Measurements from ENCODE around the gene MRPL17.

MRPL17 gene

DNA sequence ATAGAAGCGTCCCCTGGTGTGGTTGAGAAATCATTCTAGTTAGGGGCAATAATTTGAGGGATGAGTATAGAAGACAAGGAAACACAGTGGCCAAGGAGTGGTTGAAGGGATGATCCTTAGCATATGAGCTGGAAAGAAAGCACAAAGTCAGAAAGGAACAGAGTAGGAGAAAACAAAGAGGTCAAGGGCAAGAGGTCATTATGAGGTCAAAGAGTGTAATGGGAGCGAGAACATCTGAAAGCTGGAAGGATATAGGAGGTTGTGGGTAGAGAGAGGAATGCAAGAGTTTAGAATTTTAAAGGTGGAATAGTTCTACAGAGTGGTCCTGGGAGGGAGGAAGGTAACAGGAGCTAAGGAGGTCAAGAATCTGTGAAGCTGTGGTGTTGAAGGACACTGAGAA lies 29.5 kb downstream of the MRPL17 start:
- DNase-seq = no peak

DNA sequence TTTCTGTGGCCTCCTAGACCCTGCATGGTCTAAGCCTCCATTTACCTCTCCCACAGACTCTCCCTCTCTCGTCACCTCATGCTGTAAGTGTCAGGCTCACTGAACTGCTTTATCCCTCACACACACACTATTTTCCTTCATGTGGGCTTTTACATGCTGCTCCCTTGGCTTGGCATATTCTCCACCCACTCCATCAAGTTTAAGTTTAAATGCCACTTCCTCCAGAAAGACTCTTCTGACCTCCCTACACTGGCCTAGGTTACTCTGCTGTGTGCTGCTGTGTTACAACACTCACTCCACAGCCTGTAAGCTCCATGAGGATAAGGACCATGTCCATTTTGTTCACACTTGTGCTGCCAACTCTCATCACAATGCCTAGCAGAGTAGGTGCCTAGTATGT lies 30.0 kb downstream of the MRPL17 start:
- DNase-seq = no peak

DNA sequence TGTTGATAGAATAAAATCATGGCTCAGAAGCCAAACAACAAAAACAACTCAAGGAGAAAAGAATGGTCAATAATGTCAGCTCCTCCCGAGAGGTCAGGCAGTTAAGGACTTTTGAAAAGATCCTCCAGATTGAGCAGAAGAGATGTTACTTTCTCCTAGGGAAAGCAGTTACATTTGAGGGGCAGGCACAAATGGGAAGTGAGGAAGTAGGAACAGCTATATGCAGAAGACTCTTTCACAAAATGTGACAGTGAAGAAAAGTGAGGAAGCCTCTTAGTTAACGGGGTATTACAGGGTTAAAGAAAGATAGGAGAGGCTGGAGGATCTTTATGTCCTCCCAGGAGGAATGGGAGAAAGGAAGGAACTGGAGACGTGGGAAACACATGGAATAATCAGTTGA lies 31.0 kb downstream of the MRPL17 start:
- no peak for DNase-seq

- DNase-seq = no peak
Measured at GRCh38 chr11:6650980-6651379, 32.2 kb downstream of the MRPL17 start.

GRCh38 chr11:6650104-6650503 lies 33.0 kb downstream of the MRPL17 start:
- no peak for DNase-seq

DNA sequence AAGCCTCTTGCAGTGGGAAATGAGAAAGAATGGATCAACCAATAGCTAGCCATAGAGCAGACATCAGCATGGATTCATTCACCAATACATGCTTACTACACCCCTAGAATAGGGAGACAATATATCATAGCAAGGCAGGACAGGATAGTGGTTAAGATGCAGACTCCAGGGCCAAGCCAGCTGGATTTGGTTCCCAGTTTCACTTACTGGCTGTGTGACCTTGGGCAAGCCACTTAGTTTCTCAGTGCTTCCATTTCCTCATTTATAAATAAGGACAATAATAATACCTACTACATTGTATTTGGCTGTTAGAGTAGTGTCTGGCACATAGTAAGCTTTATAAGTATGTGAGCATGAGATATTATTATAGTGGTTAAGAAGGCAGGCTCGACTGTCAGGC lies 34.6 kb downstream of the MRPL17 start:
- DNase-seq = no peak

GRCh38 chr11:6647836-6648235 lies 35.3 kb downstream of the MRPL17 start:
- DNase-seq = no peak

DNA sequence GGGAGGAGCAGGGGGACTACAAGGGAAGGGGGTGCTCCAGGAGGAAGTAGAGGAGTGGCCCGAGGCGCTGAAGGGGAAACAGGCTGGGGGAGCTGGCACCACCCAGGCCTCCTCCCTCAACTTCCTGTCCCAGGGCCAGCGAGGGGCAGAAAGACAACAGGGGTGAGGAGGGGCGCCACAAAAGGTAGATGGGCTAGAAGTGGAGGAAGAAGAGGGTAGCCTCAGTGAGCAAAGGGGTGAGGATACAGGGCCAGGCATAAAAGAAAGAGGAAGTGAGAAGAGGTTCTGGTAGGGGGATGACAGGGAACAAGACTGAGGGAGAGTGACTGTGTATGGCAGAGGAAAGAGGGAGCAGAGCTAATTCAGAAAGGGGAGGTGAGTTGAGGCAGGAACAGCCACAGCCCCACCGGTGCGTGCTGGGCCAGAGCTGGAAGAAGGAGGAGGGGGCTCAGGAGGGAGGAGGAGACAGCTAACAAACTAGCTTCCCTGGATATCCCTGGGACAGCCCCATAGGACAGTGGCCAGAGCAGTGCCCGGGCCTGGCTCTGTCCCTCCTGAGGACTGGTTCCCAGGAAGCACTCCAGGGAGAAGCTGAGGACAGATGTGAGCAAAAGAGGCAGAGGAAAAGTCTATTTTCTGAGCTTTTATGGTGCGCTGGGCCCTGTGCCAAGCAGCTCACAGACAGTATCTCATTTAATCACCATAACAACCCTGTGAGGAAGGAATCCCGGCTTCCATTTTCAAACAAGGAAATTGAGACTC lies 36.0 kb downstream of the MRPL17 start:
- no peak for DNase-seq

DNA sequence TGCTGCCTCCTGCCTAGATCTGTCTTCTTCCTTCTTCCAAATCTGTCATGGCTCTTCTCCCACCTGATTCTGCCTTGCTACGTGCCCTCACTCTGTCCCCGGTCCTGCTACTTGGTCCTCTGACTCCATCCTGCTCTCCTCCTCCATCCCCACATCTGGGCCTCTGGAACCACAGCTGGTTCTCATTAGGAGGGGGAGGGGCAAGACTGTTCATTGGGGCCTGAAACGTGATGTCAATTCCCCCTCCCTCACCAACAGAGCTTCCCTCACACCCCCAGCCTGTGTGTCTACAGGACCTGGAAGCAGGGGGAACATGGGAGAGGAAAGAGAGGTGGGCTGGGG lies 36.6 kb downstream of the MRPL17 start:
- DNase-seq = no peak

DNA sequence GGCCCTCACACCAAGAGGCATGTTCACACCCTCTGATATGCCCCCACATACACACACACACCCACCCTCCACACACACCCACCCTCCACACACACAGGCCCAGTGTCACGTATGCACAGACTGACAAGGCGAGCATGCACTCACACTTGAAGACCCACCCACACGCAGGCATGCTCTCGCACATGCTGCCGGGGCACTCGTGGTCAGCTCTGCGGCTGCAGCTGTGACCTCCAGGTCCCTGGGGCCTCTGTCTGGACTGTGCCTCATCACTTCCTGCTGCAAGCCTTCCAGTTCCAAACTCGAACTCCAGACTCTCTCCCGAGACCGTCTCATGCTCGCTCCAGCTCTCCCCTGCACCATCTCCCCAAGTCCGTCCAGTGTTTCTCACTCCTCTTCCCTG lies 37.1 kb downstream of the MRPL17 start:
- DNase-seq = no peak

DNA sequence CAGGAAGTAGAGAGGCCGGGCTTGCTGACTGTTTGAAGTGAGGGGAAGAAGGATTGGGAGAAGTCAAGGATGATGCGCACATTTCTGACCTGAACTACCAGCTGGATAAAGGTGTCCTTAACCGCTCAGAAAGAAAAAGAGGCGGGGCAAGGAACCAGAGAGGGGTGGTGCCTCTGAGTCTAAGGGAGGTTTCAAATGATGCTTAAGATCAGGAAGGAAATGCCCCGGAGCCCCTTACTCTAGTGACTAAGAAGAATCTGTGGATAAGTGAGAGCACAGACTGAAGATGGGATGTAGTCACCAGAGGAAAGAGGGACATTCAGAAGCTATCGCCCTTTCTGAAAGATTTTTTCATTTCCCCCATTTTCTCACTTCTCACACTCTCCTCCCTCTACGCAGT lies 40.2 kb downstream of the MRPL17 start:
- DNase-seq = no peak

- no peak for DNase-seq
Measured at GRCh38 chr11:6640985-6641701, 42.0 kb downstream of the MRPL17 start.

GRCh38 chr11:6640036-6640984 lies 42.8 kb downstream of the MRPL17 start:
- DNase-seq = no peak

- DNase-seq = no peak
Measured at GRCh38 chr11:6638429-6638828, 44.7 kb downstream of the MRPL17 start.

GRCh38 chr11:6637871-6638270 lies 45.3 kb downstream of the MRPL17 start:
- DNase-seq = no peak

DNA sequence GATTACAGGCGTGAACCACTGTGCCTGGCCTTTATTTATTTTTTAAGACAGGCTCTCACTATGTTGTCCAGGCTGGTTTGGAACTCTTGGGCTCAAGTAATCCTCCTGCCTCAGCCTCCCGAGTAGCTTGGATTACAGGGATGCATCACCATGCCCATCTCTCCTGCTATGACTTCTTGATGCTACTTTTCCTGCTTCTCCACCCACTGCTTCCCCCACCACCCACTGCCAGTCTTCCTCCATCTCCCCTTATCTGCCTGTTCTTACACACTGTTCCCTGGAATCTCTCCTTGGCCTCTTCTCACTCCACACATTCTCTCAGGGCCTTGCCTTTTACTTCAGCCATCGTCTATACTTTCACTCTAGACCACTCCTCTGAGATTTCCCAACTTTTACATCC lies 46.7 kb downstream of the MRPL17 start:
- DNase-seq = no peak

DNA sequence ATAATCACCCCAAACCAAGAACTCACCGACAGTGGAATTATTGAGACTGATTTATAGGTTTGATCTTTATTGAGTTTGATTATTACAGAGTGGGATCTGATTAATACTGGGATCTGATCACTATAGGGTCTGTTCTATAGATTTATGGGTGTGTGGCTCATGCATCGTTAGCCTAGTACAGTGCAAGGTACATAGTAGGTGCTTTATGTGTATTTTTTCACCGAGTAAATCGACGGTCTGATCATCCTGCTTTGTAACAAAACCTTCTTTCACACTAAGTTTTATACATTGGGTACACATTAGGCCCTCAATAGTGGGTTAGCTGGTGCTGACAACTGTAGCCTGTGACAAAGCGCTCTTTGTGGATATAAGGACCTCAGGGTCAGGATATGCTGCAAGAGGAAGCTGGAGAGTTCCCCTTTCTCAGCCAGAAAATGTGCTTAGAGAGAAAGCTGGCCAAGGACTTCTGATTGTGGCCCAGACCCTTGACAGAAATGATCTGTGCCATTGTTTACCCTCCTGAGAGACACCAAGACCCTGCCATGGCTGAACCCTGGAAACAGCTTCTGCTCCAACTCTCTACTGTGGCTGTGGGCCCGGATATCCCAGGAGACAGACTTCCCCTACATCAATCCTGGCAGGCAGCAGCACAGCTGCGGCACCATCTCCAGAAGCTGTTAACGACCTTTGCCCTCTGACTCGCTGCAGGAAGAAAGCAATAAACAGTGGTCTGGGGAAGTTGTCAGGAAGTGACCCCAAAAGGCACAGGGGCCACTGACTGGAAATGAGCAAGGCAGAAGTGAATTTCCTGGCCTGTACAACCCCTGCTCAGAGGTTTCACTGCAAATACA lies 47.8 kb downstream of the MRPL17 start:
- DNase-seq = no peak

DNA sequence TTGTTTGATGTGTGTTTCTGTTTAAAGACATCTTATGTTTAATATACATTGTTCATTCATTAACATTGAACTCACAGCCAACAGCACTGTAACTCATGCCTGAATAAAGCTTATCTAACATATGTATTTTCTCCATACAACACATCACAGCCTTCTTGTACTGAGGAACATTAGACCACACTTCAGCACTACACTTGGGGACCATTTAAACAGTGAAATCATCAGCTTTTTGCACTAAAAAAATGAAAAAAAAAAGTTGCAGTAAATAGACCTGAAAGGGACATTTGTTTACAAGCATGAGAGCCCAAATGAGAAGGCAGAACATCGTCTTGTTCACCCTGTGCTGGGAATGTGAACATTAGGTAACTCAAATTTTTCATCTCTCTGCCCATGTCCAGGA lies 48.6 kb downstream of the MRPL17 start:
- DNase-seq = no peak

DNA sequence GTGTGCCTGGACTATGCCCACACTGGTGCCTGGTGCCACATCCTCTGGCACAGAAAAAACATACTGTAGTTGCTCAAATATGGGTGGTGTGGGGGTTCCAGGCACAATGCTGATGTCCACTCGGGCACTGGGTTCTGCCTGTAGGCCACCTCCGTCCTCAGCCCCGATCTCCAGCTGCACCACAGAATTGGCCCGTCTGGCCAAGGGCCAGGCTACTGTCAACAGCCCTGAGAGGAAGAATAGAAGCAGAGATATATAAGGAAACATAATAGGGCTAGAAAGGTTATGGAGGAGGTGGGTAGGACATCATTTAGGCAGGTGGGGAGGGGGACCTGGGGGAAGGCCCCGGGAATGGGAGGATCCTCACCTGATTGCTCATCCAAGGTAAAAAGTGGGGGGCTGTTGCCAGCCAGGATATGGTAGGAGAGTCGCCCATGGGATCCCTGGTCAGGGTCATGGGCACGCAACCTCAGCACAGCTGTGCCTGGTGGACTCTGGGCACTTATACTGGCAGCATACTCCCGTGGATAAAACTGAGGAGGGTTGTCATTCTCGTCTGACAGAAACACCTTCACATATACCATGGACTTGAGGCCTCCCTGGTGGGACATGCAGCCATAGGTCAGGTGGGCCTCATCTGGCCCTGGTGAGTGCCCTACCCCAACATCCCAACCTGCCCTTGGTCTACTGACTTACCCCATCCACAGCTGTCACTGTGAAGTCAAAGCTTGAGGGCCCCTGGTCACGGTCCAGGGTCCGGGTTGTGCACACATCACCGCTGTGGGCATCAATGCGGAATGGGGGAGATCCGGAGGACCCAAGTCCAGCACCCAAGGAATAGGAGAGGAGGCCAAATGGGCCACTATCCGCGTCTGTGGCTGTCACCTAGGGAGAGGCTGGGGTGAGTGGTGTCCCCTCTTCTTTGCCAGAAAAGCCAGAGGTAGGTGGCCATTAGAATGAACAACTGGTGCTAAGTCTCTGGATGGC lies 49.4 kb downstream of the MRPL17 start:
- DNase-seq = no peak

- no peak for DNase-seq
Measured at GRCh38 chr11:6632116-6633073, 50.7 kb downstream of the MRPL17 start.
